HG03457 (cell line): ENCODE measurements around the gene PAGR1.
"Not testable (repeated sequence)": the region's sequence is repeated elsewhere in the genome, so short reads cannot be mapped to it uniquely, and the experiment has no call there.

ENCODE experiments used
- ATAC-seq: cut with Tn5 transposase; IDR thresholded peaks from one replicate; pipeline ENCODE4 v1.9.1; 2021; ENCODE audit warnings: moderate number of reproducible peaks; ENCODE audit not compliant: unreplicated experiment

PAGR1 gene

DNA sequence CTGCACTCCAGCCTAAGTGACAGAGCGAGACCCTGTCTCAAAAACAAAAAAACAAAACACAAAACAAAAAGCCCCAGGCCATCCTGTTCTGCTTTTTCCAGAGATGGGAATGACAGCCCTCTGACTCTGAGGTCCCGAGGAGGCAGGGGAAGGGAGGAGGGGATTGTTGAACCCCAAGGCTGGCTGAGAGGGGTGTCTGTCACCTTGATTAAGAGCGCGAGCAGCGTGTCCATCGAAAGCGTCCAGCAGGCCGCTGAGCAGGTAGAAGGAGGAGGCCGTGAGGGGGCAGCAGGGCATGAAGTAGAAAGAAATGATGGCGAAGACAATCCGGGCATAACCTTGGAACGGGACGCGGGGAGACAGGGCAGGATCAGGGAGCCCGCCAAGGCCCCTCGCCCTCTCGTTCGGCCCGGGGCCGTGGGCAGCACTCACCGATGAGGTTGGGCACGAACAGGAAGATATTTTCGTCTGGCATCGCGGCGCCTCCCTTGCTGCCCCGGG is 46.5 kb downstream of the PAGR1 start:
- ATAC-seq, result no peak

DNA sequence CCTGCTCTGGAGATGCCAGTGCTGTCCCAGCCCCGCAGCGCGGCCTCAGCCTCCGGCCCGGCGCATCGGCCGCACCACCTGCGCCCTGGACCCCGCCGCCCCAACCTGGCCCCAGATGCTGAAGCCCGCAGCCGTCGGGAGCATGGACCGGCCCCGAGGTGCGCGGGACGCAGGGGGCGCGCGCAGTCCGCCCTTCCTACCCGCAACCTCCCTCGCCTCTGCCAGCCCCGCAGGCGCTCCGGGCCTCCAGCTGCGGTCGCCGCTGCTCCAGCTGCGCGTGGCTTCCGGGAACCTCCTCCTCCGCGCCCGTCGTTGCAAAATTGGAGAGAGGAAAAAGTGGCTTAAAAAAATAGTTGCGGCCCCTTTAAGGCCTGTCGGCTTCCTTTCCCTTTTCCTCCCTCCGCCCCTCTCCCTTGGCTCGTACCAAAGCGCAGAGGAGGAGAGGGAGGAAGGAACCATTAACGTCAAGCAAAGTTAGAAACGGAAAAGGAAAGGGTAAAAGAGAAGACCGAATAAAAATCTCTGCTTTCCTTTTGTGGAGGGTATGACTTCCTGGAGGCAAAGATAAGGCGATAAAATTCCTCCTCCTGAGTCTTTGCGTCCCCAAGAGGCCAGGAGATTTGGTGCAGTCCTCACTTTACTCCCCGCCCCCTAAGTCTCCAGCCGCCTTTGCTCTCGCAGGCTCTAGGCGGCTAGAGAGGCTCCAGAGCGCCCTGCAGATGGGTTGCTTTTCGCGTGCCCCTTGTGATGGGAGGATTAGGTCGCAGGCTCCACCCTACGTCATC is 47.1 kb downstream of the PAGR1 start, which contains the start of gene CDIPT:
CDIPT (minus strand) TSS at position 343 of the 785 bp plus-strand sequence. CDS start 369 bp downstream, outside the sequence.
- ATAC-seq, result peak; percentile 95

- no peak for ATAC-seq
Measured at GRCh38 chr16:29863669-29863984, 47.7 kb downstream of the PAGR1 start.

GRCh38 chr16:29864205-29864604 is 48.3 kb downstream of the PAGR1 start:
- no peak for ATAC-seq

DNA sequence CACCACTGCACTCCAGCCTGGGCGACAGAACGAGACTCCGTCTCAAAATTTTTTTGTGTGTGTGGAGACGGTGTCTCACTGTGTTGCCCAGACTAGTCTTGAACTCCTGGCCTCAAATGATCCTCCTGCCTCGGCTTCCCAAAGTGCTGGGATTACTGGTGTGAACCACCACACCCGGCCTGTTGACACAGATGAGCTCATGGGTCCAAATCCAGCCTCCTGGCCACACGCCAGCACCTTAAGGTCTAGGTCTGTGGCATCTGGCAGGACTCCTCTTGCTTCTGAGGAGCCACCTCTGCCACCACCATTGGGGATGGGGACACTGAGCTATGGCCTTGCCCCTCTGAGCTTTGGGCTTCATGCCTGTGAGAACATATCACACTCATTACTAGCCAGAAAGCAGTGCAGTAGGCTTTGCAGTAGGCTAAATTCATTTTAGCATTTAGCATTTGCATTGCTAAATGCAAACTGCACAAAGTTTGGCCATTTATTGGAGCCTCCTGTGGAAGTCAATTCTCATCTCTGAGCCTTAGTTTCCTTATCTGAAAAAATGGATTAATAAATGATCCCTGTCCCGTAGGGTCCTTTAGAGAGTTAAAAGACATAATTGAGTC is 52.6 kb downstream of the PAGR1 start:
- ATAC-seq, result no peak

DNA sequence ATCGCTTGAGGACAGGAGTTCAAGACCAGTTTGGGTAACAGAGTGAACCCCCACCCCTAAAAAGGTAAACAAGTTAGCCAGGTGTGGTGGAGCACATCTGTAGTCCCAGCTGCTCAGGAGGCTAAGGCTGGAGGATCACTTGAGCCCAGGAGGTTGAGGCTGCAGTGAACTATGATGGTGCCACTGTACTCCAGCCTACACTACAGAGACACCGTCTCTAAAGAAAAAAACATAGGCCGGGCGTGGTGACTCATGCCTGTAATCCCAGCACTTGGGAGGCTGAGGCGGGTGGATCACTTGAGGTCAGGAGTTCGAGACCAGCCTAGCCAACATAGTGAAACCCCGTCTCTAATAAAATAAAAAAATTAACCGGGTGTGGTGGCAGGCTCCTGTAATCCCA is 53.1 kb downstream of the PAGR1 start:
- not testable (repeated sequence) for ATAC-seq
